ENCODE data around the gene PHACTR4. TPM values are rescaled to one million over a fixed set of nuclear protein-coding genes. Genes with fewer than 3 reads are reported as not detected.
"Not testable (repeated sequence)": the region's sequence is repeated elsewhere in the genome, so short reads cannot be mapped to it uniquely, and the experiment has no call there.

The PHACTR4 gene
- total RNA-seq, 1 donor from 2014 or later, result 31.3 TPM

DNA sequence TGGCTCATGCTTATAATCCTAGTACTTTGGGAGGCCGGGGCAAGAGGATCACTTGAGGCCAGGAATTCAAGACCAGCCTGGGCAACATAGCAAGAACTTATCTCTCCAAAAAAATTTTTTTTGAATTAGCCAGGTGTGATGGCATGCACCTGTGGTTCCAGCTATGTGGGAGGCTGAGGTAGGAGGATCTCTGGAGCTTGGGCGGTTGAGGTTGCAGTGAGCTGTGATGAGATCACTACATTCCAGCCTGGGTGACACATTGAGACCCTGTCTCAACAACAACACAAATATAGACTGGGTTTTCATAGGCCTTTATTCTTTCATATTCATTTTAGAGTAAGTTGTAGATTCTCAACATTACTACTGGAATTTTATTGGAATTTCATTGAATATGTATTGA is 27.9 kb upstream of the PHACTR4 start:
- Histone ChIP-seq H3K4me3 (ENCODE audit: low read depth, low read length) (no peak overlapping the region), H3K27me3 (ENCODE audit: control insufficient read depth, insufficient read depth, low read length) (no peaks in the 10 kb centered on the region), H3K36me3 (ENCODE audit: control insufficient read depth, insufficient read depth, low read length) (no peaks in the 10 kb centered on the region)
- TF ChIP-seq, protein P1, sequence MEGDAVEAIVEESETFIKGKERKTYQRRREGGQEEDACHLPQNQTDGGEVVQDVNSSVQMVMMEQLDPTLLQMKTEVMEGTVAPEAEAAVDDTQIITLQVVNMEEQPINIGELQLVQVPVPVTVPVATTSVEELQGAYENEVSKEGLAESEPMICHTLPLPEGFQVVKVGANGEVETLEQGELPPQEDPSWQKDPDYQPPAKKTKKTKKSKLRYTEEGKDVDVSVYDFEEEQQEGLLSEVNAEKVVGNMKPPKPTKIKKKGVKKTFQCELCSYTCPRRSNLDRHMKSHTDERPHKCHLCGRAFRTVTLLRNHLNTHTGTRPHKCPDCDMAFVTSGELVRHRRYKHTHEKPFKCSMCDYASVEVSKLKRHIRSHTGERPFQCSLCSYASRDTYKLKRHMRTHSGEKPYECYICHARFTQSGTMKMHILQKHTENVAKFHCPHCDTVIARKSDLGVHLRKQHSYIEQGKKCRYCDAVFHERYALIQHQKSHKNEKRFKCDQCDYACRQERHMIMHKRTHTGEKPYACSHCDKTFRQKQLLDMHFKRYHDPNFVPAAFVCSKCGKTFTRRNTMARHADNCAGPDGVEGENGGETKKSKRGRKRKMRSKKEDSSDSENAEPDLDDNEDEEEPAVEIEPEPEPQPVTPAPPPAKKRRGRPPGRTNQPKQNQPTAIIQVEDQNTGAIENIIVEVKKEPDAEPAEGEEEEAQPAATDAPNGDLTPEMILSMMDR (IDR thresholded peaks at IDR 0.05; ENCODE audit: insufficient read depth, low read length, poor library complexity, severe bottlenecking), result no peak
- DNase-seq (ENCODE audit: low read depth), result no peak

DNA sequence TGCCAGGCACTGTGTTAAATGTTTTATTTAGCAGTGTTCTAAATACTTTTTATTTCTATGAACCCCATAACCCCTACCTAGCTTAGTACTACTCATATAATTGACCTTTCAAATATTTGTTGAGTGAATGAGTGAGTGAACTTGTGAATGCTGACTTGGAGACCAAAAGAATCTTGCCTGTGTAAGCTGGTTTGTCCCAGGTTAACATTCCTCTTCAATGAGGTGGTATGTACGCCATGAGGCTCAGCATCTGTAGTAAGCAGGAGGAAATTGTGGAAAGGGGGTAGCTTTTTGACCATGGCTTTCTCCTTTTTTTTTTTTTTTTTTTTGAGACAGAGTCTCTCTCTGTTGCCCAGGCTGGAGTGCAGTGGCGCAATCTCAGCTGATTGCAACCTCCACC is 26.1 kb upstream of the PHACTR4 start:
- TF ChIP-seq, protein P1 (IDR thresholded peaks at IDR 0.05; ENCODE audit: insufficient read depth, low read length, poor library complexity, severe bottlenecking), result no peak
- Histone ChIP-seq H3K4me3 (ENCODE audit: low read depth, low read length) (no peak overlapping the region), H3K36me3 (ENCODE audit: control insufficient read depth, insufficient read depth, low read length) (no peaks in the 10 kb centered on the region), H3K27me3 (ENCODE audit: control insufficient read depth, insufficient read depth, low read length) (no peaks in the 10 kb centered on the region)
- no peak for DNase-seq (ENCODE audit: low read depth)

DNA sequence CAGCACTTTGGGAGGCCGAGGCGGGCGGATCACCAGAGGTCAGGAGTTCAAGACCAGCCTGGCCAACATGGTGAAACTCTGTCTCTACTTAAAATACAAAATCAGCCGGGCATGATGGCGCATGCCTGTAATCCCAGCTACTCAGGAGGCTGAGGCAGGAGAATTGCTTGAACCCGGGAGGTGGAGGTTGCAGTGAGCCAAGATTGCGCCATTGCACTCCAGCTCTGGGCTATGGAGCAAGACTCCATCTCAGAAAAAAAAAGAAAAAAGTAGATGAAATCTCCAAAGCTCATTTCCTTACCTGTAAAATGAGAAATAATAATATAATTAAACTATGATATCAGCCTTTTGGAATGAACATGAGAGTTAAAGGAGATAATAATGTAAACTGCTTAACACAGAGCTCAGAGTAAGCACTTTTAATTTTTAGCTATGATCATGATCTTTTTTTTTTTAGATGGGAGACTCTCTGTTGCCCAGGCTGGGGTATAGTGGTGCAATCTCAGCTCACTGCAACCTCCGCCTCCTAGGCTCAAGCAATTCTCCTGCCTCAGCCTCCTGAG is 16.2 kb upstream of the PHACTR4 start:
- not testable (repeated sequence) for H3K36me3 ChIP-seq (ENCODE audit: control insufficient read depth, insufficient read depth, low read length); H3K4me3 ChIP-seq (ENCODE audit: low read depth, low read length); DNase-seq (ENCODE audit: low read depth); H3K27me3 ChIP-seq (ENCODE audit: control insufficient read depth, insufficient read depth, low read length)

DNA sequence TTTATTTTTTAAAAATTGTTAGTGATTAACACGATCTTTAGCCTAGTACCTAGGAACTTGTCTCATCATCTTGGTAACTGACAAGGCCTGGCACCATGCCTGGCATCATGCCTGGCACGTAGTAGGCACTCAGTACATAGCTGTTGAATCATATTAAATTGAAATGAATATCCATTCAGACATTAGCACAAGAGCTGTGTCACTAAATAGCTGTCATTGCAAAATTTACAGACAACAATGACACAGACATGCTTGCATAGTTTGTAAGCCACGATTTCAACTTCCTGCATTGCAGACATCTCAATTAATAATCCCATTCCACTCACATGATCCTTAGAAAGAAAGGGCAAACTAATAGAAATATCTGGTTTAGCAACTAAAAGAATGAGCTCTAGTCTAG is 15.4 kb upstream of the PHACTR4 start:
- no peak for DNase-seq (ENCODE audit: low read depth)
- TF ChIP-seq, protein P1 (IDR thresholded peaks at IDR 0.05; ENCODE audit: insufficient read depth, low read length, poor library complexity, severe bottlenecking), result no peak
- no peaks in the 10 kb centered on the region for H3K27me3 ChIP-seq (ENCODE audit: control insufficient read depth, insufficient read depth, low read length)

DNA sequence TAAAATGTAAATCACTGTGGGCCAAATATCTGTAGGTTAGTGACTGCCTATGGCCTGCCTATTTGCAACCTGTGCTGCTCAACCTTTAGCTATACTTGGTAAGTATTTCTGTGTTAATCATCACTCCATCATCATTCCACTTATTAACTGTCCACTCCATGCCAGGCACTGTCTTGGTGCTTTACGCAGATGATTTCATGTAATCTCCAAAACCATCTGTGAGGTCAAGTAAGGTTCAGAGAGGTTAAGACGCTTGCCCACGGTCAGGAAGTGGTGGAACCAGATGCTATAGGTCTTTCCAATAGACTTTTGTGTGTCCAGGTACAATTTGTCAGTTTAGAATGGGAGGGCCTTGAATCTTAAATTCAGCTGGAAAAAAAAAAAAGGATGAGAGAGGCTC is 10.8 kb upstream of the PHACTR4 start:
- TF ChIP-seq, protein P1 (IDR thresholded peaks at IDR 0.05; ENCODE audit: insufficient read depth, low read length, poor library complexity, severe bottlenecking), result no peak
- H3K4me3 ChIP-seq (ENCODE audit: low read depth, low read length), result no peak overlapping the region
- no peaks in the 10 kb centered on the region for H3K36me3 ChIP-seq (ENCODE audit: control insufficient read depth, insufficient read depth, low read length)
- no peak for DNase-seq (ENCODE audit: low read depth)
- H3K27me3 ChIP-seq (ENCODE audit: control insufficient read depth, insufficient read depth, low read length), result no peaks in the 10 kb centered on the region

More for the DNA sequence above, 15.4 kb upstream of the PHACTR4 start:
- Histone ChIP-seq H3K4me3 (ENCODE audit: low read depth, low read length) (no peak overlapping the region), H3K36me3 (ENCODE audit: control insufficient read depth, insufficient read depth, low read length) (no peaks in the 10 kb centered on the region)

DNA sequence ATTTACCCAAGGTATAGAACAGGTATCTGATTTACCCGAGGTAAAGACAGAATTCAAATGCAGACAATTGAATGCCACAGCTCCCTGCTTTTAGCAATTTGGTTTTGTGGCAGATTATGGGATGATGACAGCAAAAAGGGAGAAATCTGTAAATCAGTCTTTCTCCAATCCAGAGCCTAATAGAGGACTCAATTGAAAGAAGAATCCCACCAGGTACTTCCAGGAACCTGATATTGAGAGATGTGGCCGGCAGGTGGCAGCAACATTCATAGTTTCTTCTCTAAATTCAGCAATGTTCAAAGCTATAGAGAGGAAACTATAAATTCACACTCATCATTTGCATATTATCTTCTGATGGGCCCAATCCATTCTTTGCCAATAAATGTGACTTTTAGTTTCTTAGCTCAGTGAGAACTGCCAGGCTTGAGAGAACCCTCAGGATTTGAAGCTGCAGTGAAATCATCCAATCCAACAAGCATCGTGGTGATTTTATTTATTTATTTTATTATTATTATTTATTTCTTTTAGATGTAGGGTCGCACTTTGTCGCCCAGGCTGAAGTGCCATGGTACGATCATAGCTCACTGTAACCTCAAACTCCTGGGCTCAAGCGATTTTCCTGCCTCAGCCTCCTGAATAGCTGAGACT is 9.8 kb upstream of the PHACTR4 start:
- TF ChIP-seq, protein P1 (IDR thresholded peaks at IDR 0.05; ENCODE audit: insufficient read depth, low read length, poor library complexity, severe bottlenecking), result peak; percentile 59
- H3K36me3 ChIP-seq (ENCODE audit: control insufficient read depth, insufficient read depth, low read length), result no peaks in the 10 kb centered on the region
- H3K4me3 ChIP-seq (ENCODE audit: low read depth, low read length), result no peak overlapping the region
- no peaks in the 10 kb centered on the region for H3K27me3 ChIP-seq (ENCODE audit: control insufficient read depth, insufficient read depth, low read length)
- DNase-seq (ENCODE audit: low read depth), result no peak
